Germinal center (tissue), 1 donor: ENCODE data around the gene FRG2C.
"Not testable (repeated sequence)": the region's sequence is repeated elsewhere in the genome, so short reads cannot be mapped to it uniquely, and the experiment has no call there.

Source experiments
- DNase-seq: peaks from one replicate; pipeline ENCODE4 v3.0.0; 2012; ENCODE audit warnings: mixed read lengths, low spot score

Gene FRG2C

GRCh38 chr3:75669348-75670297, 5.5 kb downstream of the FRG2C start:
- DNase-seq, result not testable (repeated sequence)

- DNase-seq, result not testable (repeated sequence)
These were observed 6.5 kb downstream of the FRG2C start for GRCh38 chr3:75670298-75671286.

- DNase-seq, result not testable (repeated sequence)
These were observed 7.4 kb downstream of the FRG2C start for GRCh38 chr3:75671287-75672139.

GRCh38 chr3:75672140-75672775, 8.1 kb downstream of the FRG2C start:
- DNase-seq, result not testable (repeated sequence)

- DNase-seq, result not testable (repeated sequence)
These were observed 19.8 kb downstream of the FRG2C start for GRCh38 chr3:75683965-75684364.

- DNase-seq, result no peak
These were observed 23.2 kb downstream of the FRG2C start for GRCh38 chr3:75687323-75687722.

GRCh38 chr3:75692061-75692460, 27.9 kb downstream of the FRG2C start:
- no peak for DNase-seq
